GM18508 (cell line): Measurements from ENCODE around the gene CCDC187.

Source experiments
- ATAC-seq: cut with Tn5 transposase; IDR thresholded peaks from one replicate; pipeline ENCODE4 v1.9.1; 2021; ENCODE audit warnings: moderate number of reproducible peaks; ENCODE audit not compliant: insufficient read depth, unreplicated experiment

Gene CCDC187

DNA sequence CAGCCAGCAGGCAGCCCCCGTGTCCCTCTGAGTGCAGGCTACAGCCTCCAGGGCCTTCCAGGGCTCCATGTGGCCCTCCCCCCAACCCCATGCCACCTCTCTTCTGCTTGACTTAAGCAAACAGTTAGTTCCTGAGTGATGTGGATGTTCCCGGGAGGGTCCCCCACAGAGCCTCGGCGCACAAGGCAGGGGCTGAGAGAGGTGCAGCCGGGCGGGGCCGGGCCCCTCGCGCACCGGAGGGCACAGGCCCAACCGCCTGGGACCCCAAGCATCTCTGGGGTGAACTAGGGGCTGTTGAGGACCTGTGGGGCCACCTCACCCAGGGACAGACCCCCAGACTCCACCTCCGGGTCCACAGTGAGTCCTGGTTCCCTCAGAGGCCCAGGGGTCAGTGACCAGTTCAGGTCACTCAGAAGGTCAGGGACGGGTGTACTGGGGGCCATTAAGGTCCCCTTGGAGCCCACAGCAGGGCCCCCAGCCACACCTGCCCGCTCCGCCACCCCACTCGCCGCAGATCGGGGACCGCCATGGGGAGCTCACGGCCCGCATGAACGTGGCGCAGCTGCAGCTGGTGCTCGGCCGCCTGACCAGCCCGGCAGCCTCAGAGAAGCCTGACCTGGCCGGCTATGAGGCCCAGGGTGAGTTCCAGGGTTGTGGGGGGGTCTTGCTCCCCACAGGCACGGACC, 36.6 kb upstream of the CCDC187 start:
- no peak for ATAC-seq

DNA sequence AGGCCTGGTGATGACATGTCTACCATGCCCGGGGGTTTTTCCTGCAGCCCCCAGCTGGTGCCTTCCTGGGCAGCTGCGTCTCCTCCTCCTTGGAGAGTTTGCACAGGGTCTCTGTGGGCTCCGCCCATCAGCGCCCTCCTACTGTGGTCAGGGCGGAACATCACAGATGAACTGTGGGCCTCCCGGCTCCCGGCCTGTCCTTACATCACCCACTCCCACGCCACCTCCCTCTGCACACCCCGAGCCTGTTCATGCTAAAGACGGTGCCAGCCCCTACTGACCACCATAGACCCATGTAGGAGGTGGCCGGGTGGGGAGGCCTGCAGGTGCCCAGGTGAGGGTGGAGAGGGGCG, 36.0 kb upstream of the CCDC187 start:
- ATAC-seq, result no peak

DNA sequence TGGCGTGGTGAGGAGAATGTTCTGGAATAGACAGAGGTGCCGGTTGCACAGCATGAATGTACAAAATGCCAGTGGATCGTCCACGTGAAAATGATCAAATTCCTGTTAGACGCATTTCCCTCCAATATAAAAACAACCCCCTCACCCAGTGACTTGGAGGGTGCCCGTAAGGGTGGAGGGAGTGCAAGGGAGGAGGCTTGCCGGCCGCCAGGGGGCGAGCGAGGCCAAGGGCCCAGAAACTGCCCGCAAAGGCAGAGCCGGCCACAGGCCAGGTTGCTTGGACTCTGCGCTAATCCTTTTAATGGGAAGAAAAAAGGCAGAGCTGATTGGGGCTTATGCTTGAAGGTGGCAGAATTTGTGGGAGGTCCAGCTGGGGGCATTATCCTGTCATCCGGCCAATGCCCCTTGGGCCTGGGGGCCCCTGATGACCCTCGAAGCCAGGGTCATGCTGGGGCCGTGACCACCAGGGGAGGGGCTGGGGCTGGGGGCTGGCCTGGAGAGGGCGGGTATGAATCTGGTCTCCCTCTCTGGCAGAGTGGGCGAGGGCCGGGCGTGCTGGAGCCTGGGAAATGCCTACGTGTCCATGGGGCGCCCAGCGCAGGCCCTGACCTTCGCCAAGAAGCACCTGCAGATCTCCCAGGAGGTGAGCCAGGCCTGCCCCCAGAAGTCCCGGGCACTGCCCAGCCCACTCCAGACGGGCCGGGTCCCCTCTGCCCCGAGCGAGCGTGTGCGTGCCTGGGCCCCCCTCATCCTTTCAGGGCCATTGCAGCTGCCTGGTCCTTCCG, 35.5 kb upstream of the CCDC187 start:
- ATAC-seq, result no peak

DNA sequence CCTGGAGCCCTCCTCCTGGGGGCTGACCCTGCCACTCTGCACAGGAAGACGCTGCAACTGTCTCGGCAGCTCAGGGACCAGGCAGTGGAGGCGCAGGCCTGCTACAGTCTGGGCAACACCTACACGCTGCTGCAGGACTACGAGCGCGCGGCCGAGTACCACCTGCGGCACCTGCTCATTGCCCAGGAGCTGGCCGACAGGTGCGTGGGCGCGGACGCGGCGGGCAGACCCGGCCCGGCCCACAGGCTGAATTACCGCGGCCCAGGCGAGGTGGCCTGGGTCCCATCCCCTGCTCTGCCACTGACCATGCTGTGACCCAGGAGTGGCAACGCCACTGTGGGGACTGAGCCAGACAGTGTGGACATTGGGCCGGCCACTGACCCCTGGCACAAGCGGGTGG, 34.6 kb upstream of the CCDC187 start:
- no peak for ATAC-seq

DNA sequence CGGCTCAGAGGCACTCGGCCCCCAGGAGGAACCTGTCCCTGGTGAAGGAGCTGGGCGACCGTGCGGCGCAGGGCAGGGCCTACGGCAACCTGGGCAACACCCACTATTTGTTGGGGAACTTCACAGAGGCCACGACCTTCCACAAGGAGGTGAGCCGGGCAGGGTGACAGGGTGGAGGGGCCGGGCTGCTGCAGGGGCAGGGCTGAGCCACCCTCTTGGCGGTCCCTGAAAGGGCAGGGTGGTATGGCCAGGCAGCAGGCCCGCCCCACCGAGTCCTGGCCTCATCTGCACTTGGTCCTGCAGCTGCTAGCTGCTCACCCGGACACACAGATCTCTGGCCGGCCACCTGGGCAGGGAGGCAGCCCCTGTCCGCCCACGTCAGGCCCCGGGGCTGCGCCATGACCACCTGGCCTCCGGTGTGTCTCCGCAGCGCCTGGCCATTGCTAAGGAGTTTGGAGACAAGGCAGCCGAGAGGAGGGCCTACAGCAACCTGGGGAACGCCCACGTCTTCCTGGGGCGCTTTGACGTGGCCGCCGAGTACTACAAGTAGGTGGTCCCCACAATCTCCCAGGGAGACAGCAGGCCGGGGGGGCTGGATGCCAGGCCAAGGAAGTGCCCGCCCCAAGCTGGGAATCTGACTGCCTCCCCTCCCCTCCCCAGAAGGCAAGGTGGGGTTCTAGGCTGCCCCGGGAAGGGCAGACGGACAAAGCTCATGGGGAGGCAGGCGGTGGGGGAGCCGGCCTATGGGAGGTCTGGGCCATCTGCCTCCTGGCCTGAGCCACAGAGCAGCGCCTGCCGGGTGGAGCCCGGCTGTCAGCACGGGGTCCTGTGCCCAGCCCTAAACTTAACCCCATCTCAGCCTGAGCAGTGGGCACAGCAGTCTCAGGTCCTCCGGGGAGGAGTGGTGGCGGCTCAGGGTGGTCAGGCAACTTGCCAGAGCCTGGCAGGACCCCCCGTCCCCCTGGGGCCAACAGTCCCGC, 33.8 kb upstream of the CCDC187 start:
- ATAC-seq, result no peak

DNA sequence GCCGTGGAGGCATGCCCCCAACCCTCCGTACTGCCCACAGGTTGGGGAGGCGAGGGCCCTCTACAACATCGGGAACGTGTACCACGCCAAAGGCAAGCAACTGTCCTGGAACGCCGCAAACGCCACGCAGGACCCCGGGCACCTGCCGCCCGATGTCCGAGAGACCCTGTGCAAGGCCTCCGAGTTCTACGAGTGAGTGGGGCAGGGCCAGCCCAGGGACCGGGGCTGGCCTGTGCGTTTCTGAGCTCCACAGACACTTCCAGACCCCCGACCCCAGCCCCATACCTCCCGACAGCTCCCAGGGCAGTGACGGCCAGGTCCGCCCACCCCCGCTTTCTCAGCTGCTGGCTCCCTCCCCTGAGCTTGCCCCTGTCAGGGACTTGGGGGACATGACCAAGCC, 33.0 kb upstream of the CCDC187 start:
- no peak for ATAC-seq

DNA sequence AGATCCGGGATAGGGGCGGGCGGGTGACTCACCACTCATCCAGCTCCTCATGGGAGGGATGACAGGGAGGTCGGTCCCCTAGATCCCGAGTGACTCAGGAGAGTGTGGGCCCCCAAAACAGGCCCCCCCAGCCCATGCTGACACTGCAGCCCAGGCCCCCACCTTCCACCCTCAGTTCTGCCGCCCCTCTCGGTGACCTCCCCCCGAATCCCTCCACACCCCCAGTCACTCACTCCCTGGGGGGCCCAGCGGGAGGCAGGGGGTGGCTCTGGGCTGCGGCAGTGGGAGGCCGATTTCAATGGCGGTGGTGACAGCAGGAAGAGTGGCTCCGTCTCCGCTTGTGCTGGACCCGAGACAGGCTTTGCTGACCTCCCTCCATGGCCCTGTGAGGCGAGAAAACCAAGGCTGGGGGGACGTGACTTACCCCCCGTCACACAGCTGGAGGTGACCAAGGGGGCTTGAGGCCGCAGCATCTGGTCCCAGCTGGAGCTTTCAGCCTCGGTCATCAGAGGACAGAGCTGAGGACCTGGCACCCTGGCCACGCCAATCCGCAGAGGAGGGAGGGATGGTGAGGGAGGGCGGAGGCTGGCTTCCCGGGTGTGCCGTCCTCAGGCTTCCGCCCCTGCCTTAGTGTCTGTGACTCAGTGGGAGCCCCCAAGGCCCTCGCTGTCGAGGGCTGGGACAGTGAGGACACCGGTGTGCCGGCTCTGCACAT, 32.4 kb upstream of the CCDC187 start:
- no peak for ATAC-seq

DNA sequence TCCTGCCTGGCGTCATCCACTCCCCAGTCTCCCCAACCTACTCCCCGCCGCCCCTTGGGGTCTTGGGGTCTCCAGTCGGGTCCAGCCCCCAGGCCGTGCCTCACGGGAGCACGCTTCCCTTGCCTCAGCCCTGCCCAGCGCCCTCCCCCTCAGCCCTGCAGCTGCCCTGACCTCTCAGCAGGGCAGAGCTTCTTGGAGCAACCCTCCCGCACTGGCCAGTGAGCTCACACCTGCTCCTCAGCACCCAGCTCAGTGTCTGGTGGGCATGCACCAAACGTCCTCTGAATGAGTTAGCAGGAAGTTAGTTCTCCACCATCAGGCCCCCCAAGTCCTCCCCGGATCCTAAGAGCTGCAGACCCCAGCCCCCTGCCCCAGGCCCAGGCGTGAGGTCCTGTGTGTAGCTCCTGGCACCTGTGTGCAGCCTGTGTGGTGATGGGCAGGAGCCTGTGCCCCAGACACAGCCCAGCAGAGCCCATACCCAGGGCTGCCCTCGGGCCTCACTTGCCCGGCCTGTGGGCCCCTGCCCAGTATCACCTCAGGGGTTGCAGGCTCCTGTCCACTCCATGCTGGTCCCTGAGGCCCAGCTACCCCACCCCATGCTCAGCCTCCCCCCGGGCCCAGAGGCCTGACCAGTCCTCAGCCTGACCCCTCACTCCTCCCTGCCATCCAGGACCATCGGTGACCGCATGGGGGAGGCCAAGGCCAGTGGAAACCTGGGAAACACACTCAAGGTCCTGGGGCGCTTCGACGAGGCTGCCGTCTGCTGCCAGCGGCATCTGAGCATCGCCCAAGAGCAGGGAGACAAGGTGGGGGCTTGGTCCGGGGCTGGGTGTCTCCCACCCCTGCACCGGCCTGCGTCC, 31.6 kb upstream of the CCDC187 start:
- no peak for ATAC-seq

DNA sequence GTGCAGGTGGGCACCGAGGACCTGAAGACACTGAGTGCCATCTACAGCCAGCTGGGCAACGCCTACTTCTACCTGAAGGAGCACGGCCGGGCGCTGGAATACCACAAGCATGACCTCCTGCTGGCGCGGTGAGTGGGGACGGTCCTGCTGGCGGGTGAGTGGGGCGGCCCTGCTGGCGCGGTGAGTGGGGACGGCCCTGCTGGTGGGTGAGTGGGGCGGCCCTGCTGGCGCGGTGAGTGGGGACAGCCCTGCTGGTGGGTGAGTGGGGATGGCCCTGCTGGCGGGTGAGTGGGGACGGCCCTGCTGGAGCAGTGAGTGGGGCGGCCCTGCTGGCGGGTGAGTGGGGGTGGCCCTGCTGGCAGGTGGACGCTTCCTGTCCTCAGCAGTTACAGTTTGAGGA, 30.6 kb upstream of the CCDC187 start:
- no peak for ATAC-seq

DNA sequence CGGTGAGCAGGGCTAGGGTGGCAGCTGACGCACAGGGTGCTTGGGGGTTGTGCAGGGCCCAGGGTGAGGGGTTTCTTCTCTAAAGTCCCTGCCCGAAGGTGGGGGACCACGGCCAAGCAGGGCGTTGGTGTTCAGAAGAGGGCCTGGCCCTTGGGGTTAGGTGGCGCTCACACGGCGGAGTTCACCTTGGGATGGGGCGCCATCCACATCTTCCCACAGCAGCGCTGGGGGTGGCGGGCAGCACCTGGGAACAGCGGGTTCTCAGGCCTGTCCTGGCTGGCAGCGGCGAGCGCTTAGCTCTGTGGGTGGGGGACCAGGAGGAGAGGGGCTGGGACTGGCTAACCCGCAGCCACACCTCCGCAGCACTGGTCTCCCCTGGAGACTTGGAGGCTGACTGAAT, 29.6 kb upstream of the CCDC187 start:
- no peak for ATAC-seq

DNA sequence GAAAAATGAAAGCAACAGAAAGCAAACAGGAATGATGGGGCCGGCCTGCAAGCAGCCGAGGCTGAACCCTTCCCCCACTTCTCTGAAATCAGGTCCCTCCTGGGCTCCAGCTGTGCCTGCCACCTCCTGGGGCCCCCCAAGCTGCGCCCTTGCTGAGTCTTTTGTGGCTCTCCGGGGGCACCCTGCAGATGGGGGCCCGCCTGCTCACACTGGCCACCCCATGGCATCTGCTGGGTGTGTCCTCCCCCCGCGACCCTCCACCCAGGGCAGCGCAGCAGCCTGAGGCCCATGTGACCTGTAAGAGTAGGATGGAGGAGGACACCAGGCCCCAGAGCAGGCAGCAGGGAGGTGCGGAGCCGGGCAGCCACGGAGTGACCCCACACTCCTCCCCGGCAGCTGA, 29.2 kb upstream of the CCDC187 start:
- ATAC-seq, result no peak

DNA sequence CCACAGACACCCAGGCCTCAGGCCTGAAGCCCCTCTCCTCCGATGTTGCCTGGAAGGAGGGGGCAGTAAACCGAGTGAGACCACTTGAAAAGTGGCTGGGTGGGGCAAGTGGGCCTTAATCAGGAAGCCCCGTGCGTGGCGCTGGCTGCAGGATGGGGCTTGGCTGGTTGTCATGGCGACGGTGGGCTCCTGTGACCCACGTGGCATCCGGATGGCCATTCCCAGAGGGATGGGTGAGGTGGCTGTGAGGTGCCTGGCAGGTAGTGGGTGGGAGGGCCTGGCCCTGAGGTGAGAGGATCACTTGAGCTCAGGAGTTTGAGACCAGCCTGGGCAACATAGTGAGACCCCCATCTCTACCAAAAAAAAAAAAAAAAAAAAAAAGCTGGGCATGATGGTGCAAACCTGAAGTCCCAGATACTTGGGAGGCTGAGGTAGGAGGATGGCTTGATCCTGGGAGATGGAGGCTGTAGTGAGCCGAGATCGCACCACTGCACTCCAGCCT, 28.6 kb upstream of the CCDC187 start:
- no peak for ATAC-seq

DNA sequence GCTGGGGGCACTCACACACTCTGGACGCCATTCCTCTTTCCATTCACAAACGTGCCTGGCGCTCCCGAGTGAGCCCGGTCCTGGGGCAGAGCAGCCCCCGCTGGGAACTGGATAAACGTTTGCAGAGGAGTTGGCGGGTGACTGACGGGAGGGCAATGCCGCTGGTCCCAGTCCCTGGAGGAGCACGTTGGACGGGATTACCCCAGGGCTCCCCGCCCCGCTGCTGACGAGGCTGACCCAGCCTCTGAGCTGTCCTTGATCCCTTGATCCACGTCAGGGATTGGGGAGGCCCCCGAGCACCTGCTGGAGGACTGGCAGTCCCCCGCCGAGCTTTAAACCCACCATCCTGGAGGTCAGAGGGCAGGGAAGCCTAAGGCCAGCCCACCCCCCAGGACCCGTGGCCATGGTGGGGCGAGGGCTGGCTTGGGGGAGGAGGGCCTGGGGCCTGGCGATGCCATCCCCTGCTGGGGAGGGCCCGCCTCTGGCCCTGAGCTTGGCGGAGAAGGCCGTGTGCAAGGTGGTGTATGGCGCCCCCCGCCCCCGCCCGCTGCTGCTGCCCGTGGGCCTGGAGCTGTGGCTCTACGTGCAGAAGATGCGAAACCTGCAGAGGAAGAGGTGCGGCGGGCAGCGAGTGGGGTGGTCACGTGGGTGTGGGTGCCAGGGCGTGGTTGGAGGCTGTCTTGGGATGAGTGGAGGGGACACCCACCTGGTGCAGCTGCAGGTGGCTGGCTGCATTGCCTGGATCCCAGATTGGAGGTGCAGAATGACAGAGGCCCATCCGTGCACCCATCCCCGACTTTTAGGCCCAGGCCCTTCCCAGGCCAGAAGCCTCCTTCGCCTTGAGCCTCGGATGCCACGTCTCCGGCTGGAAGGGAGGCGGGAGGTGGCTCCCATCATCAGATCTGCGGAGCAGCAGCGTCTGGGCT, 27.9 kb upstream of the CCDC187 start:
- ATAC-seq, result no peak

DNA sequence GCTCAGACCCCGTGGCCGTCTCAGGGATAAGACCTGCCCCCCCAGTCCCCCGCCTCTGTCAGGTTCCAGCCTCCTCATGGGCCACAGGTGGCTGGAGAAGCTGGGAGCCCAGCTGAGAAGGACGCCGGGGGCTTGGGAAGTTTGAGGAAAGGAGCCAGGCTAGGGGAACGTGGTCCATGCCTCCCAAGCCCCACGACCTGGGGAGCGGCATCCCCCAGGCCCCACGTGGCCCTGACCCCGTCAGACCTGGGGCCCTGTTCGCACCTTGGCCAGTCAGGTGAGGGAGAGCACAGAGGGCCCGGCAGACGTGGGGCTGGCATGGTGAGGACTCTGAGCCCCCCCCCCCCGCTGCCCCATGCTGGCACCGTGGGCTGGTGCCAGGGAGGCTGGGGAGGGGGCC, 27.1 kb upstream of the CCDC187 start:
- no peak for ATAC-seq

DNA sequence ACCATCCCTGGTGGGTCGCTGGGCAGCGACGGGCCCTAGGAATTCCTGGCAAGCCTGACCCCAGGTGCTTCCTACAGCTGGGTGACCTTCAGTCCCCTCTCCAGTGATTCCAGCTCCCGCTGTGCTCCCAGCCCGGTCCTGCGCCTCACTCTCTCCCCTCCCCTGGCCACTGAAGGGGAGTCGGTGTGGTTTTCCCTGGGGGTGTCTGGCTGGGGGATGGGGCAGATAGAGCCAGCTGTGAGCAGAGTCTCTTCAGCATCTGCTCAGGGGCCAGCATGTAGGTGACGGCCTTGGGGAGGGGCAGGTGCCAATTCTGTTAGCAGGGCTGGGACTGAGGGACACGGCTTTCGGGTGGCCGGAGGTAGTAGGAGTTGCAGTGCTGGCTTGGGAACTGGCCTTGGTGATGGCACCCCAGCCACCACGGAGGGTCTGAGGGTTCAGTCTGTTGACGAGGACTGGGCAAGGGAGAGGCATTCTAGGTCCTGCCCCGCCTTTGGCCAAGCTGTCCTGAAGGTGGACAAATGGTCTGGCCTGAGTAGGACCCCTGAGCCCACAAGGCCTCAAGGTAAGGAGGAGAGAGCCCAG, 26.6 kb upstream of the CCDC187 start:
- ATAC-seq, result no peak

DNA sequence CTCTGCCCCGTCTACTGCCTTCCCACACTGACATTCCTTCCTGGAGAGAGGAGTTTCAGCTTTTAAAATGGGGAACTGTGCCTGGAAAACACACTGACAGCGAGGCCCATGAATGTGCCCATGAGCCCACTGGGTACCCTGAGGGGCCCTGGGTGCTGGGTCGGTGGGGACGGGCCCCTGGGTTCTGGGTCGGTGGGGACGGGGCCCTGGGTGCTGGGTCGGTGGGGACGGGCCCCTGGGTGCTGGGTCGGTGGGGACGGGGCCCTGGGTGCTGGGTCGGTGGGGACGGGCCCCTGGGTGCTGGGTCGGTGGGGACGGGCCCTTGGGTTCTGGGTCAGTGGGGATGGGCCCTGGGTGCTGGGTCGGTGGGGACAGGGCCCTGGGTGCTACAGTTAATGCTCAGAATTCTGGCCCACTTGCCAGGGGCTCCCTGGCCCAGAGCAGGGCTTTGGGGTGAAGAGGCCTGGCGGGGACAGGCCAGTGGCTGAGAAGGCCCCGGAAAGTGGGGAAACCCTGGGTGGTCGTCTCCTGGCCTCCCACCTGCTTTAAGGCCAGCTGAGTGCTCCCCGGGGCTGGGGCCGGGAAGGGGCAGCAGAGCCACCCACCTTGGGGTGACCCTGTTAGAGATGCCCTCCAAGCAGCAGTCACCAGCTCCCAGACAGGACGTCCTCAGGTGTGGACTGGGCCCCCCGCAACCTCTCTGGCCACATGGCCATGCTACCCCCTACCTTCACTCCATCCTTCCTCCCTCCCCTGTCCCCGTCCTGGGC, 25.9 kb upstream of the CCDC187 start:
- no peak for ATAC-seq

DNA sequence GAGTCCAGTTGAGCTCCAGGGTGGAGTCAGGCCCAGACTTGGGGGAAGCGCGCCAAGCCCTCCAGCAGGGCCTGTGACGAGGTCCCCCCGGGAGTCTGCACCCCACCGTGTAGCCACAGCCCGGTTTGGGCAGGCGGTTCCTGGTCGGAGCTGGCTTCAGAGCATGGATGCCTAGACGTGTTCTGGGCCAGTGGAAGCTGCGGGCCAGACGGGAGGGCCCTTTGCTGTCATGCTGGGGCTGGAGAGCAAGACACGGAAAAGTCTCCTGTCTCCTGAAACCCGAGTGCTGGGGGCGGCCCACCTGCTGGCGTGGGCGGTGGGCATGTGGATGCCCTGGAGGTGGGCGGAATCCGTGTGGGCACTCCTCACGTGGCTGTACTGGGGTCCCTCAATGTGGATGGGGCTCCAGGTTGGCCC, 25.3 kb upstream of the CCDC187 start:
- ATAC-seq, result no peak
